ENCODE results near the gene GAGE12J.
A peak's percentile ranks its signal among the peaks of the same experiment; 100 is the strongest.
"Not testable (repeated sequence)": the region's sequence is repeated elsewhere in the genome, so short reads cannot be mapped to it uniquely, and the experiment has no call there.

The GAGE12J gene, protein sequence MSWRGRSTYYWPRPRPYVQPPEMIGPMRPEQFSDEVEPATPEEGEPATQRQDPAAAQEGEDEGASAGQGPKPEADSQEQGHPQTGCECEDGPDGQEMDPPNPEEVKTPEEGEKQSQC

DNA sequence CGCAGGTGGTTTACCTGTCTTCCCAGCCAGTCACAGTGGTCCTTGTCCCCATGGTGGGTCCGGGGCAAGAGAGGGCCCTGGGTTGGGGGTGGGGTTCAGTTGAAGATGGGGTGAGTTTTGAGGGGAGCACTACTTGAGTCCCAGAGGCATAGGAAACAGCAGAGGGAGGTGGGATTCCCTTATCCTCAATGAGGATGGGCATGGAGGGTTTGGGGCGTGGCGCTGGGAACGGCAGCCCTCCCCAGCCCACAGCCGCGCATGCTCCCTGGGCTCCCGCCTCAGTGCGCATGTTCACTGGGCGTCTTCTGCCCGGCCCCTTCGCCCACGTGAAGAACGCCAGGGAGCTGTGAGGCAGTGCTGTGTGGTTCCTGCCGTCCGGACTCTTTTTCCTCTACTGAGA lies at the start of gene GAGE12J:
Gene GAGE12J, plus strand, starts transcription at position 301 of the 400 bp plus-strand sequence. CDS start 1,157 bp downstream, outside the sequence.
- DNase-seq, result not testable (repeated sequence)

DNA sequence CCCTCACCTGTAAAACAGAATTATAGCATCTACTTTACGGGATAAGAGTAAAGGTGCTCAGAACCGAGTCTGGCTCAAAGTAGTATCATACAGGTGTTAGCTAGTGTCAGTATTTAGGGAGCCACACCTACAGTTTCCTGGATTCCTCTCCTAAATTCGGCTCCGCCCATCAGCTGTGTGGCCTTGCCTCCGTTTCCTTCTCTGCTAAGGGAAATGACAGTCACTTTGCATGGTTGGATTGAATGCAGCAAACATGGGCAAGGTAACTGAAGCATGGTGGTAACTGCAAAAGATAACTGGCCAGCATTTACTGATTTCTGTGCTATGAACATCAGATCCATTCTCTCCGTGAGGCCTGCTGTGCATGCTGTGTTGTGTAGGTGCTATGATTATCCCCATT lies 49.4 kb upstream of the GAGE12J start:
- DNase-seq, result peak; percentile 62

DNA sequence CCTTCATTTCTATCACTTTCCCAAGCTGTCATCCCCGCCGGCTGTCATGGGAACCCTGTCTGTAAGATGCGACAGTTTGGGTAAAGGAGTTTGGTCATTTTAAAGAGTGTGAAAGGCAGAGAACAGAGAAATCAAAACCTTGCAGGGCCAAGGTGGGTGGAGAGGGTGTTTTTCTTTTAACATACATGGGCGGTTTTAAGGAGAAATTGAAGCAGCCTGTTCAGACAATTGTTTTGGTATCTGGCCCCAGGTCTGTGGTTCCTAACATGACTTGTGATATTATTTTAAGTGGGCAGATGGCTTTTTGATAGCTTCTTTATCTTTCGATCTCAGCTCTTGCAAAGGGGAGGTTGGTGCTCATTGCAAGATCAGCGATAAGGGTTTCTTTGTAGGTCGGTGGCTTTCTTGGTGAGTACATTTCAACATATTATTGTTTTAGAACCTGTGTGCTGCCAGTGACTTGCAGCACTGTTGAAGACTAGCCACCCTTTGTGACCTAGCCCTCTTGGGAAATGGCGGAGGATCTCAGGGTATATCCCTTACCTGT lies 48.6 kb upstream of the GAGE12J start:
- peak; percentile 92 for DNase-seq

DNA sequence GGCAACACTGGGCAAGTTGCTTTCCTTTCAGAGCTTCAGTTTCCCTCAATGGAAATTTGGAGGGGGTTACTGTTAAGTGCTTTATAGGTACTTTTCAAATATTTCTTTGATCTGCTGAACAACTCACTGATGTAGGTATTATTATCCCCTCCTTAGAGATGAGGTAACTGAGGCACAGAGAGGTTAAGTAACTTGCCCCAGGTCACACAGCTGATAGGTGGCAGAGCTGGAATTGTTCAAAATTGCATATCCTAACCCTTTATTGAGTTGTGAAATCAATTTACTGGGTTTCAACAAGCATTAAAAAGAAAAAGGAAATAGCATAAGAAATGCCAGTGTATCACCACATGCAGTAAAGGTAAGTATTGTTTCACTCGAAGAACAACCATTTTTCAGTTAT lies 45.6 kb upstream of the GAGE12J start:
- no peak for DNase-seq

DNA sequence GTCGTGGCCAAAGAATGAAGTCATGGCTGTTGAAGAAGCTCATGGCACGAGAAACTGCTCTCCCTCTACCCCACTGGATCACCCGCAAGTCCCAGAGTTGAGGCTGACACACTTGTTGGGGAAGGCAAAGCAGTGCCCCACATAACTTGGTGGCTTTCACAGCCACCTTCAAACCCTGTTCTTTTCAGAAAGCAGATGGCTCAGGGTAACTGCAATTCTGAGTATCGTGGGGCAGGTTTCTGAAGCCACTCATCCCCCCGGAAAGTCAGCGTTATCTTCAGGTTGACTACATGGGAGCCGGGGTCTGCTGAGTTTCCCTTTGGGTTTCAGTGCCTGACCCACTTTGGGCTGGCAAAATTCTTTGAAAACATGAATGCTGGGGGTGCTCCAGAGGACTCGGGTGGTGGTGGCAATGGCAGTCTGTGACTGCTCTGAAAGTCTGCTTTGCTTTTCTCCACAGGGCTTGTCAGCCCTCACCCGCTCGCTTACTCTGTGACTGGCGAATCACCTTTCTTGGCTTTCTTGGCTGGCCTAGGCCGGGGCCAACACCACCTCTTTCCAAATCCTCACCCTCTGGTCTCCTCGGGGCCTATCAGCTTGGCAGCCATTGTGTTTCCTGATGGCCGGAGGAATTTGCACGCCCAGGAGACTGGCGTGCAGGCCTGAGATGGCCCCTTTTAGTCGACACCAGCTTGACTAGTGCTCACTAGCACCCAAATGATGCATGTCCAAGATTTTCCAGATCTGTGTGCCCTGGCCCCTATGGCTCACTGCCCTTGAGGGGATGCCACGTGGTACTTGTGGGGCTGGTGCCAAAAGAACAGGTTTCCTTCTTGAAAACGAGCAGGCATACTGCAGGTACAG lies 44.9 kb upstream of the GAGE12J start:
- no peak for DNase-seq

DNA sequence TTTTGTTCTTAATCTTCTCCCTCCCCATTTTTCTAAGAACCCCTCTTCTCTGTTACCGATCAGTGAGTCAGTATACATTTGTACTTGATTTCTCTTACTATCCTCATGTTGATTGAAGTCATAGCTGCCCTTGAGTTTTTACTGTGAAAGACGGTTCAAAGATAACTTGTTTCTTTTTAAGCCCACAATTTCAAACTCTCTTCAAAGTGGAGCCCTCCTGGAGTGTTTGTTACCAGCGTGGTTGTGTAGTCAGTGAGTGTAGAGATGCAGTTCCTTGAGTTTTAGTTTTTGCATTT lies 44.4 kb upstream of the GAGE12J start:
- DNase-seq, result peak; percentile 55

DNA sequence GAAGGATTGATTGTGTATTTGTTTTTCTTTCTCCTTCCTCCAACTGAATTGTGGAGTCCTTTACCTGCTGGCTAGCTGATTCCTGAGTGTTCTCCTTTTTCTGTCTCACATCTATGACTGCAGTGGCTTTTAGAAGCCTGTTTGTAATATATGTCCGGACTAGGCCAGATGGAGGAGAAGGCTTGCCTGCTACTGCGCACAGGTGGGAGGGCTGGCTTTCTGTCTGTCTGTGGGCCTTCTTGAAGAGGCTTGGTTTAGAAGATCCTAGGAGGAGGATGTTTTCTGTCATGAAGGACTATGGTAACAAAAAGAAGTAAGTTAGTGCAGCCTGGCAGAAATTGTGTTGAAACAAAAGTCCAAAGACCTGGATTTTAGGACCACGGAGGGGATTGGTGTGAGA lies 43.8 kb upstream of the GAGE12J start:
- DNase-seq, result no peak

DNA sequence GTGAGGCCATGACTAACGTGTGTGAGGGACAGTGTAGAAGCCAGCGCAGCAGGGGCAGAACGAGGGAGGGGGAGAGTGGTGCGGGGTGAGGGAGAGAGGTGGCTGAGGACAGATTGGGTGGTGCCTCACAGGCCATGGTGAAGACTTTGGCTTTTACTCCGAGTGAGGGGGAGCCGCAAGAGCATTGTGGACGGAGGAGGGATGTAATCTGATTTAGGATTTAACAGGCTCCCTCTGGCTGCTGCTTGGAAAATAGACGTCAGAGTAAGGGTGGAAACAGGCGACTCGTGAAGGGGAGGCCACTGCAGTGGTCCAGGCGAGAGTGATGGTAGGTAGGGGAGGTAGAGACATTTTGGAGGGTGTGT lies 39.2 kb upstream of the GAGE12J start:
- no peak for DNase-seq

DNA sequence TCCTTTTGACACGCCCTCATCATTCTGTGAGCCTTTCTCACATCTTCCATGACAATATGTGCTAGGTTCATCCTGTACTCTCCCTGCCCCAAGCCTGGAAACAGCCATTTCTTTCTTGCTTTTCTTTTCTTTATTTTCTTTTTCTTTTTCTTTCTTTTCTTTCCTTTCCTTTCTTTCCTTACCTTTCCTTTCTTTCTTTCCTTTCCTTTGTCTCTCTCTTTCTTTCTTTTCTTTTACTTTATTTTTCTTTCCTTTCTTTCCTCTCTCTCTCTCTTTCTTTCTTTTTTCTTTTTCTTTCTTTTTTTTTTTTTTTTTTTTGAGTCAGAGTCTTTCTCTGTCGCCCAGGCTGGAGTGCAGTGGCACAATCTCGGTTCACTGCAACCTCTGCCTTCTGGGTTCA lies 37.6 kb upstream of the GAGE12J start:
- DNase-seq, result no peak

DNA sequence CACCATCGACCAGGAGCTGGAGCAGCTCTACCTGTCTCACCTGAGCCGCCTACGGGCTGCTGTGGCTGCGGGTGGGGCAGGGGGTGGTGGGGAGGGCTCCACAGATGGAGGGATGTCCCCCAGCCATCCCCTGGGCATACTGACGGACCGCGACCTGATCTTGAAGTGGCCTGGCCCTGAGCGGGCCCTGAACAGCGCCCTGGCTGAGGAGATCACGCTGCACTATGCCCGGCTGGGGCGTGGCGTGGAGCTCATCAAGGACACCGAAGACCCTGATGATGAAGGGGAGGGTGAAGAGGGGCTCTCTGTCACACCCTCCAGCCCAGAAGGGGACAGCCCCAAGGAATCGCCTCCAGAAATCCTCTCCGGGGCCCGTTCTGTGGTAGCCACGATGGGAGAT lies 35.7 kb upstream of the GAGE12J start:
- DNase-seq, result no peak

DNA sequence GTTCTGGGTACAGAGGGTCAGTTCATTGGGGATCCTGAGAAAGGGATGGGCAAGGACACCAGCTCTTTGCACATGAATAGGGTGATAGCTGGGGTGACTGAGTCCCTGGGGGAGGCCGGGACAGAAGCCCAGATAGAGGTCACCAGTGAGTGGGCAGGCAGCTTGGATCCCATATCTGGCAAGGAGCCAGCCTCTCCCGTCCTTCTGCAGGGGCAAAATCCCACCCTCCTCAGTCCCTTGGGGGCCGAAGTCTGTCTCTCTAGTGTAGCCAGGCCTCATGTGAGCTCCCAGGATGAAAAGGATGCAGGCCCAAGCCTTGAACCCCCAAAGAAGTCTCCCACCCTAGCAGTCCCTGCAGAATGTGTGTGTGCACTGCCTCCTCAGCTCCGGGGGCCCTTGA lies 35.3 kb upstream of the GAGE12J start:
- DNase-seq, result no peak

DNA sequence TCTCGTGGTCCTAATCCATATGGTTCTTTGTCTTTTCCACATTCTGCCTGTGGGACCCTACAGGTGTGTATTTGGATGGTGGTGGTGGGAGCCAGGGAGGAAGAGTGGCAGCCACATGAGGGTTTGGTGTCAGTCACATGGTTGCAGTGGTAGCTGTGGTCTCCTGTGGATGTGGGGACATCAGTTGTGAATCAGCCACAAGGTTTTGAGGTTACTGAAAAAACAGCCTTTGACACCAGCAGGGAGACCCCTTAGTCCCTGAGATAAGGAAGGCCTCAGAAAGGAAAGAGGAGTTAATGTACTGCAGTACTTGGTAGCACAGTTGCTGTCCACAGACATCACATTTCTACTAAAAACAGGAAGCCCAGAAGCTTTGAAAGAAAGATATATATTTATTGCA lies 34.2 kb upstream of the GAGE12J start:
- no peak for DNase-seq

DNA sequence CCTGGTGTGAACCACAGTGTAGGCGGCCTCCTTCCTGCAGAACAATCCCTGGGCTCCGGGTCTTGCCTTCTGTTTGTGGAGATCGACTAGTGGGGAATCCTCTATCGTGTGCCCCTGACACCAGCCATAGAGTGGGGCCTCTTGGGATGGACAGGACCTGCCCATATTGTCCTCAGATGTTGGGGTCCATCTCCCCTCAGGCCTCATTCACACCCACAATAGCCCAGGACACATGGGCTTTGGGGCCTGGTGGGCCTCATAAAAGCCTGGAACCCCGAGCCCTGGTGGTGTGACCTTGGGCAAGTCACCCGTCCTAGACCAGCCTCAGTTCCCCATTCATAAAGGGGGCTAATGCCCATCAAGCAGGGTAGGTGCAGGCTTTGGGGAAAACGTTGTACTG lies 31.6 kb upstream of the GAGE12J start:
- no peak for DNase-seq

DNA sequence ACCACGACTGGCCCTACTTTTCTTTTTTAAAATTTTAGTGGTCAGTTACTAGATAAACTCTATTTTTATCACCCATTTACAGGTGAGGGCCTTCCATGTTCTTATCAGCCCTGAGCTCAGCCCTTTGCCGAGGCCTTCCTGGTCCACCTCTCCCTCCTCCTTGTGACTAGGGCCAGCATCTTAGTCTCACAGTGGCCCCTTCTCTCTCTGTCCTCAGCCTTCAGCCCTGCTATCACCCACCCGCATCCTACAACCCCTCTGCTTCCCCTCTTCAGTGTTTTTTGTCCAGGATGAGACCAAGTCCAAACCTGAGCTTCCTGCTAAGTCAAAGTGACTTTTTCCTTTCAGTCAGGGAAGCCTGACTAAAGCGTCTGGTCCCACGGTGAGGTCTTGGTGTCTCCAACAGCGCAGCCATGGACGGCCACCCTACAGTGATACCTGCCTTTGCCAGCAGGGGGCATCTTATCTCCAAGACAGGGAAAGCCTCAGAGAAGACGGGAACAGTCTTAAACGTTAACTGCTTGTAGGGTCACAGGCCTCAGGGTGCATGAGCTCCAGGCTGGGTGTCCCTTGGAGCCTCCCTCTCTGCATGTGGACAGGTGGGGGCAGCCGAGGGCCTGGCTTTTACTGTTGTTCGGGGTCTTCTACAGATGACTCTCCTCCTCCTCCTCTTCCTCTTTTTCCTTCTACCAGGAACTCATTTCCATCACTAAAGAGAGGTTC lies 30.1 kb upstream of the GAGE12J start:
- peak; percentile 59 for DNase-seq

DNA sequence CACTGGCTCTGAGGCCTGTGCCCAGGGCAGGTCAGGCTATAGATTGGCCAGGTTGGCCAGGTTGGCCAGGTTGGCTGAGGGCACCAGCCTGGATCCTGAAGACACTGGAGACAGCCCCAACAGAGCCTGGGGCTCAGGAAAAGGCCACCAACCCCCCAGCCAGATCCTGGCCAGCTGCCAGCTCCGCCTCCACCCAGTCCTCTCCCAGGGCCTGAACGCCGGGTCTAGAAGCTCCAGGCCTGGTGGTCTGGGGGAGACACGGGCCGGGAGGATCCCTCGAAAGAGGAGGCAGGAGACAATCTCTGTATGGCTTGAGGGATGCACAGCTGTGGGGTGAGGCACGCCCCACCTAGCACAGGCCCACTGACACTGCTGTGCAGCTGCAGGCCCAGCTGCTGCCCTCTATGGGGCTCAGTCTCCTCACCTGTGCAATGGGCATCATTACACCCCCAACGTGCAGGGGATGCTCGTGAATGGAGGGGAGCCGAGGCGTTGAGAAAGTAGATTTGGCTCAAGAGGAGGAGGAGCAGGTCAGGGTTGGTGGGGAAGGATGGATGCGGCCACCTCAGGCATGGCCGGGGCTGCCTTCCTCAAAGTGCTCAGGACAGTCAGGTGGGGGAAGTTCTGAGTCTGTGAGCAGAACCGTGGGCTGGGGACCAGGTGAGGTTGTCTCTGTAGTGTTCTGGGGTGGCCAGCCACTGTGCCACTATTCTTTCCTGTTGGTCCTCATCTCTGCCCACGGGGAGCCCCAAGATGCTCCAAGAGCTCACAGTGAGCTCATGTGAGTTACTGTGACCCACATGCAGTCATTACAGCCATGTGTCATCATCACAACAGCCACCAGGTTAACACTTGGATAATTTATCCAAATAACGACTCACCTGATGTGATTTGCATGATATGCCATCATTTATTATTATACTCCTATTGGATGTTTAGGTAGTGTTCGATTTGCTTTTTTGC lies 29.2 kb upstream of the GAGE12J start:
- DNase-seq, result no peak

DNA sequence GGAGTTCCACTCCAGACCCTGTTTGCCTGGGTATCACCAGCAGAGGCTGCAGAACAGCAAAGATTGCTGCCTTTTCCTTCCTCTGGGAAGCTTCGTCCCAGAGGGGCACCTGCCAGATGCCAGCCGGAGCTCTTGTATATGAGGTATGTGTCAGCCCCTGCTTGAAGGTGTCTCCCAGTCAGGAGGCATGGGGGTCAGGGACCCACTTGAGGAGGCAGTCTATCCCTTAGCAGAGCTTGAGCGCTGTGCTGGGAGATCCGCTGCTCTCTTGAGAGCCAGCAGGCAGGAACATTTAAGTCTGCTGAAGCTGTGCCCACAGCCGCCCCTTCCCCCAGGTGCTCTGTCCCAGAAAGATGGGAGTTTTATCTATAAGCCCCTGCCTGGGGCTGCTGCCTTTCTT lies 22.5 kb upstream of the GAGE12J start:
- not testable (repeated sequence) for DNase-seq

DNA sequence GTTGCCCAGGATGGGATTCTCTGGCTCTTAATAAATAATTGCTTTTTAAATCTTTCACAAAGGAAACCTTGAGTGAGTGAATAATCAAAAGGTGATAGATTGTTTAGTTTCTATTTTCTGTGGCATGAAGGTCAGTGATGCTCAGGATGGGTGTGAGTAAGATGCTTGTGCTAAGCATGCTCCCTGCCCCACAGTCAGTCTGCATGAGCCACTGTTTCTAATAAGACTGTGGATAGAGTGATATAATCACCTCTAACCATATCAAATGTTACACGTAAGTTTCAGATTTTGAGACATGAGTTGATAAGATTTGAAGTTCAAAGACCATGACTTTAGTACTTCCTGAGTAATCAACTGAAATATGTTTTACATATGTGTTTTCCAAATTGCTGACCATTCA lies 21.1 kb upstream of the GAGE12J start:
- DNase-seq, result no peak

DNA sequence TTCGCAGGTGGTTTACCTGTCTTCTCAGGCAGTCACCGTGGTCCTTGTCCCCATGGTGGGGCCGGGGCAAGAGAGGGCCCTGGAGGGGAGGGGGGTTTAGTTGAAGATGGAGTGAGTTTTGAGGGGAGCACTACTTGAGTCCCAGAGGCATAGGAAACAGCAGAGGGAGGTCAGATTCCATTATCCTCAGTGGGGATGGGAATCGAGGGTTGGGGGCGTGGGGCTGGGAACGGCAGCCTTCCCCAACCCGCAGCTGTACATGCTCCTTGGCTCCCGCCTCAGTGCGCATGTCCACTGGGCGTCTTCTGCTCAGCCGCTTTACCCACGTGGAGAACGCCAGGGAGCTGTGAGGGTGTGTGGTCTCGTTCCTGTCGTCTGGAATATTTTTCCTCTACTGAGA lies 18.5 kb upstream of the GAGE12J start, which contains the start of gene GAGE10:
Gene GAGE10, plus strand, starts transcription at position 301 of the 400 bp plus-strand sequence. CDS start 1,214 bp downstream, outside the sequence.
- no peak for DNase-seq

DNA sequence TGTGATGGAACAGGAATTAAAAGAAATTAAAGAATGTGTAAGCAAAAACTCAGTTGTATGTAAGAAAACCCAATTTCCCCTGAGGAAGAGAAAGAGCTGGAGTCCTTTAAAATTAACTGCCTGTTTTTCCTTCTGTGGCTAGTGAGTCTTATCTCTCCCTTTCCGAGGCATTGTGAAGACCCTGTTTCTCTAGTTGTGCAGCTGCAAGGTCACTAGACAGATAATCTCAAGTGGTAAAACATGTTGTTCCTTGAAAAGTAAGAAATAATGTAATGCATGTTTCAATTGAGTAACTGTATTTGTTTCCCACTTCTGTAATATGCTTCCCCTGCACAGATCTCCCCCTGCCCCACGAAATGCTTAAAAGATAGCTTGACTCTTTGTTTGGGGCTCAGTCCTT lies 14.1 kb upstream of the GAGE12J start:
- not testable (repeated sequence) for DNase-seq

DNA sequence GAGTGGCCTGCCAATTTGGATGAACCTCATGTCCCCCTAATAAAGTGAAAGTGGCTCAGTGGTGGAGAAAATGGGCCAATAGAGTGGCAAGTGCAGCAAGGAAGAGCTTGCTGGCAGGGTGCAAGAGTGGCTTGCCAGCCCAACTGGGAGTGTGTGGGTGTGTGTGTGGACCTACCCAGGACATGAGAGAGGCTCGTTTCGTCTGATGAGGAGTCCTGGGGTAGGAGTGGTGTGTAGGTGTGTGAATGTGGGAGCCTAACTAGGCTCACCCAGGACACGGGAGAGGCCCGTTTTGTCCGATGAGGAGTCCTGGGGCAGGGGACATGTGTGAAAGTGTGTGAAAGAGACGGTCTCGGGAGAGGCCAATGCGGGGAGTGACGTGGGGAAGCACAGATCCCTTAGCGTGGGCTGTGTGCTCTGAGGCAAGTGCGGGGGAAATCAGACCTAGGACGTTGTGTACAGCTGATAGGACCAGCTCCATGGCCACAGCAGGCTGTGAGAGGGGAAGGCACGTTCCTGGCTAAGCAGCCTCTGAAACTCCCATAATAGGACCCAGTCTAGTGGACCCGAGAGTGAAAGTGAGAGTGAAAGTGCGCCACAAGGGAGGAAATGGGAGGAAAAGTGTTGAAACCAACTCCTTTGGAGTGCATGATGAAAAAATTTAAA lies 13.1 kb upstream of the GAGE12J start:
- DNase-seq, result peak; percentile 18

DNA sequence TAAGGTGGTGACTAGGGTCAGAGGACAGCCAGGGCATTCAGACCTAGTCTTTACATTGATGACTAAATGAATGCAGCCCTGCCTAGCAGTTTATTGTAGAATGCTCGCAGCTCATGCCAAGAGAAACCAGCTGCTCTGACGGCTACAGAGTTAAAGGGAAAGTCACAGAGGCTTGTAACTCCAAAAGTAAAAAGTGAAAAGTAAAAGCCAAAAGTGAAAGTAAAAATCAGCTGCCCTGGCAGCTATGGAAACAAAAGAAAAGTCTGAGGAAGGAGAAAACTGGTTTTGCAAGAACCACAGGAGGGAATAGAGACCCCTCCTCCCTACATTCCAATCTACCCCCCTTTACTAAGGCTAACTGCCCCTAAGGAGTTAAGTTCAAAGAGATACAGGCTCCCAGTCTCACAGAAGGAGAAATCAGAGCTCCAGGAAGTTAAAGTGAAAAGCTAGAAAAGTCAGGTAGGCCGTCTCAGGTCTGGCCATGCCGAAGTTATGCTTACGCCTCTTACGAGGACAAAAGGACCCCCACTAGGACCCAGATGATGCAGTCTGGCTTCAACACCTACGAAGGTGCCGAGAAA lies 12.3 kb upstream of the GAGE12J start:
- DNase-seq, result peak; percentile 32

DNA sequence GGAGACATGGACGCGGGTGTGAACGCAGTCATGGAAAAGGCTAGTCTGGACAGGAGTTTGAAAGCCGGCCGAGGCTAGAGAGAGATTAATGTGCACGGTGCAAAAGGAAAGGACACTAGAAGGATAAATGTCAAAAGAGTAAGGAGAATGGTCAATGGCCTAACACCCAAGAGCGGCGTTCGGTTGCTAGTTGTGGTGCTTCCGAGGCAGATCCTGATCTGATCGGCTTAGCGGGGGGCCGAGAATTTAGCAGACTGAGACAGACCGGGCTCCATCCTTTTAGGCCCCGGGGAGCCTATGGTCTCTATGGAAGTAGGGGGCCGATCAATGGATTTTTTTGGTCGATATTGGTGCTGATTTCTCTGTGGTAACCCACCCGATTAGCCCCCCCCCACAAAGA lies 11.5 kb upstream of the GAGE12J start:
- no peak for DNase-seq
